Panc1 (cell line): ENCODE results near the gene WDFY3. TPM values are rescaled to one million over a fixed set of nuclear protein-coding genes. Genes with fewer than 3 reads are reported as not detected.

Source experiments
- ATAC-seq: fragments of 200-7000 bp; cut with Tn5 transposase; 2 replicates; pipeline ENCODE4 v1.9.1; 2020; ENCODE audit warnings: mild to moderate bottlenecking, moderate library complexity
- BruUV-seq: library from RNA; stranded (reverse); fragments of 400-500 nt; replicated peaks from 2 replicates; lab custom pipeline; 2021; lab: Mats Ljungman, UMichigan
- CTCF ChIA-PET: fragments of 300-600 bp; sonication (Branson Sonifier 250); formaldehyde crosslinking; loops from one replicate; lab custom pipeline; 2022; ENCODE audit warnings: antibody characterized with exemption; lab: Charles Lee
- POLR2A ChIA-PET: fragments of 300-600 bp; sonication (Branson Sonifier 250); formaldehyde crosslinking; loops from one replicate; lab custom pipeline; 2022; ENCODE audit warnings: antibody characterized with exemption; lab: Charles Lee
- DNase-seq: peaks from one replicate; pipeline ENCODE4 v3.0.0-alpha.2; 2010; ENCODE audit warnings: low read depth, low spot score
- H3K27ac ChIP-seq: 2 replicates; pipeline ENCODE4 v1.5.1; 2011; ENCODE audit warnings: mild to moderate bottlenecking, low read length, inconsistent platforms
- H3K27me3 ChIP-seq: fragments of 200-500 bp; sonication (Bioruptor generic); 2 replicates; pipeline ENCODE4 v1.6.0; 2014; ENCODE audit warnings: low read length, inconsistent platforms; ENCODE audit not compliant: control insufficient read depth, insufficient read depth
- H3K36me3 ChIP-seq: fragments of 200-500 bp; sonication (Bioruptor generic); 2 replicates; pipeline ENCODE4 v1.5.1; 2014; ENCODE audit warnings: inconsistent platforms, mild to moderate bottlenecking, low read length, moderate library complexity; ENCODE audit not compliant: control insufficient read depth, insufficient read depth
- H3K4me1 ChIP-seq: 2 replicates; pipeline ENCODE4 v1.5.1; 2011; ENCODE audit warnings: inconsistent platforms, mild to moderate bottlenecking, low read length, moderate library complexity; ENCODE audit not compliant: control insufficient read depth, insufficient read depth
- H3K4me3 ChIP-seq, 2 experiments: 2 replicates each; pipeline ENCODE4 v1.5.1; 2011 to 2012; ENCODE audit warnings: low read depth in 2 of 2, low read length in 2 of 2, mild to moderate bottlenecking in 2 of 2, inconsistent platforms in 1 of 2, moderate library complexity in 1 of 2
- H3K9me3 ChIP-seq: fragments of 200-500 bp; sonication (Bioruptor generic); 2 replicates; pipeline ENCODE4 v1.5.1; 2014; ENCODE audit warnings: low read depth, mild to moderate bottlenecking, inconsistent platforms, low read length, moderate library complexity; ENCODE audit not compliant: control insufficient read depth, insufficient read depth
- CTCF ChIP-seq: fragments of 450-650 bp; IDR thresholded peaks from 2 replicates; pipeline ENCODE4 v1.5.1; 2017; ENCODE audit warnings: mild to moderate bottlenecking
- POLR2AphosphoS5 ChIP-seq: IDR thresholded peaks from 2 replicates; pipeline ENCODE4 v1.6.1; 2012; ENCODE audit warnings: mild to moderate bottlenecking, low read depth, low read length, moderate library complexity
- SIN3A ChIP-seq: IDR thresholded peaks from 2 replicates; pipeline ENCODE4 v1.6.1; 2012; ENCODE audit warnings: low read depth, mild to moderate bottlenecking, low read length, moderate library complexity, borderline replicate concordance; ENCODE audit not compliant: insufficient read depth
- TCF7L2 ChIP-seq: IDR thresholded peaks from 2 replicates; pipeline ENCODE4 v1.6.1; 2011; ENCODE audit warnings: mild to moderate bottlenecking, low read depth, low read length, inconsistent platforms
- in situ Hi-C: cut with HindIII; loops from 2 replicates; pipeline ENCODE4 v1.10.0; 2016; ENCODE audit warnings: low sequenced_read_pairs, low pct_unique_long_range_greater_than_20kb
- intact Hi-C: fragments of 100-400 bp; cut with micrococcal nuclease; formaldehyde crosslinking; loops from one replicate; pipeline ENCODE4 v1.10.0; 2022; ENCODE audit not compliant: unreplicated experiment
- total RNA-seq: library from RNA; stranded (reverse); gene quantifications from one replicate; pipeline ENCODE4 v1.2.1, GENCODE V29; 2021; ENCODE audit not compliant: unreplicated experiment
- TF ChIP-seq, protein P1 (sequence below), 2 experiments: IDR thresholded peaks; 2 replicates each; pipeline ENCODE4 v1.6.1; 2011 to 2012; ENCODE audit warnings: low read depth in 2 of 2, control low read depth in 1 of 2, low read length in 1 of 2, mild to moderate bottlenecking in 1 of 2, moderate library complexity in 1 of 2; ENCODE audit not compliant: insufficient read depth in 1 of 2

Gene WDFY3
- total RNA-seq, 1 experiment from 2014 or later = 47.8 TPM

- no peak overlapping the region for H3K27ac ChIP-seq
- TF ChIP-seq, protein P1, sequence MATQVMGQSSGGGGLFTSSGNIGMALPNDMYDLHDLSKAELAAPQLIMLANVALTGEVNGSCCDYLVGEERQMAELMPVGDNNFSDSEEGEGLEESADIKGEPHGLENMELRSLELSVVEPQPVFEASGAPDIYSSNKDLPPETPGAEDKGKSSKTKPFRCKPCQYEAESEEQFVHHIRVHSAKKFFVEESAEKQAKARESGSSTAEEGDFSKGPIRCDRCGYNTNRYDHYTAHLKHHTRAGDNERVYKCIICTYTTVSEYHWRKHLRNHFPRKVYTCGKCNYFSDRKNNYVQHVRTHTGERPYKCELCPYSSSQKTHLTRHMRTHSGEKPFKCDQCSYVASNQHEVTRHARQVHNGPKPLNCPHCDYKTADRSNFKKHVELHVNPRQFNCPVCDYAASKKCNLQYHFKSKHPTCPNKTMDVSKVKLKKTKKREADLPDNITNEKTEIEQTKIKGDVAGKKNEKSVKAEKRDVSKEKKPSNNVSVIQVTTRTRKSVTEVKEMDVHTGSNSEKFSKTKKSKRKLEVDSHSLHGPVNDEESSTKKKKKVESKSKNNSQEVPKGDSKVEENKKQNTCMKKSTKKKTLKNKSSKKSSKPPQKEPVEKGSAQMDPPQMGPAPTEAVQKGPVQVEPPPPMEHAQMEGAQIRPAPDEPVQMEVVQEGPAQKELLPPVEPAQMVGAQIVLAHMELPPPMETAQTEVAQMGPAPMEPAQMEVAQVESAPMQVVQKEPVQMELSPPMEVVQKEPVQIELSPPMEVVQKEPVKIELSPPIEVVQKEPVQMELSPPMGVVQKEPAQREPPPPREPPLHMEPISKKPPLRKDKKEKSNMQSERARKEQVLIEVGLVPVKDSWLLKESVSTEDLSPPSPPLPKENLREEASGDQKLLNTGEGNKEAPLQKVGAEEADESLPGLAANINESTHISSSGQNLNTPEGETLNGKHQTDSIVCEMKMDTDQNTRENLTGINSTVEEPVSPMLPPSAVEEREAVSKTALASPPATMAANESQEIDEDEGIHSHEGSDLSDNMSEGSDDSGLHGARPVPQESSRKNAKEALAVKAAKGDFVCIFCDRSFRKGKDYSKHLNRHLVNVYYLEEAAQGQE (IDR thresholded peaks at IDR 0.05; ENCODE audit: insufficient read depth in 1 of 2, low read depth in 2 of 2, low read length in 1 of 2) = no peak
- no peak for TF ChIP-seq SIN3A
- TF ChIP-seq CTCF = no peak
- TF ChIP-seq TCF7L2 = no peak
- TF ChIP-seq POLR2AphosphoS5 = no peak
- no peaks in the 10 kb centered on the region for H3K27me3 ChIP-seq
- no peaks in the 10 kb centered on the region for H3K36me3 ChIP-seq
- POLR2A ChIA-PET = no interaction called here
- in situ Hi-C loops = no loop called here
- DNase-seq (no peak), ATAC-seq (no peak)
- CTCF ChIA-PET = no interaction called here
- intact Hi-C loops = no loop called here
- no peak overlapping the region for H3K4me3 ChIP-seq
- no peaks in the 10 kb centered on the region for H3K9me3 ChIP-seq
- H3K4me1 ChIP-seq = no peaks in the 10 kb centered on the region
- no TSS peak for BruUV-seq
Measured at GRCh38 chr4:84879651-84880200, 86.8 kb downstream of the WDFY3 start.

GRCh38 chr4:84878546-84878945, 87.9 kb downstream of the WDFY3 start:
- intact Hi-C loops = no loop called here
- no peak for TF ChIP-seq CTCF
- TF ChIP-seq SIN3A = no peak
- no peak for TF ChIP-seq TCF7L2
- no peak for TF ChIP-seq POLR2AphosphoS5
- TF ChIP-seq, protein P1 (IDR thresholded peaks at IDR 0.05; ENCODE audit: insufficient read depth in 1 of 2, low read depth in 2 of 2, low read length in 1 of 2) = no peak
- H3K9me3 ChIP-seq = no peaks in the 10 kb centered on the region
- no peaks in the 10 kb centered on the region for H3K36me3 ChIP-seq
- no peak for DNase-seq
- H3K27ac ChIP-seq = no peak overlapping the region
- ChIA-PET CTCF (no interaction called here), POLR2A (no interaction called here)
- BruUV-seq = no TSS peak
- no peak overlapping the region for H3K4me3 ChIP-seq
- H3K4me1 ChIP-seq = no peaks in the 10 kb centered on the region
- in situ Hi-C loops = no loop called here
- H3K27me3 ChIP-seq = no peaks in the 10 kb centered on the region
- ATAC-seq = no peak
